CD4-positive, alpha-beta T cell treated with Interleukin-17A for 4 hours (primary cell): Measurements from ENCODE around the gene LDLRAD3.
"Not testable (repeated sequence)": the region's sequence is repeated elsewhere in the genome, so short reads cannot be mapped to it uniquely, and the experiment has no call there.

Source experiments
- DNase-seq: peaks from one replicate; pipeline ENCODE4 v3.0.0-alpha.2; 2020; ENCODE audit warnings: mixed read lengths

LDLRAD3 gene

GRCh38 chr11:35998634-35999033 lies 54.8 kb downstream of the LDLRAD3 start:
- DNase-seq: no peak

GRCh38 chr11:36000616-36001190 lies 56.8 kb downstream of the LDLRAD3 start:
- no peak for DNase-seq

GRCh38 chr11:36002196-36002595 lies 58.3 kb downstream of the LDLRAD3 start:
- DNase-seq: no peak

GRCh38 chr11:36002796-36003195 lies 58.9 kb downstream of the LDLRAD3 start:
- DNase-seq: no peak

DNA sequence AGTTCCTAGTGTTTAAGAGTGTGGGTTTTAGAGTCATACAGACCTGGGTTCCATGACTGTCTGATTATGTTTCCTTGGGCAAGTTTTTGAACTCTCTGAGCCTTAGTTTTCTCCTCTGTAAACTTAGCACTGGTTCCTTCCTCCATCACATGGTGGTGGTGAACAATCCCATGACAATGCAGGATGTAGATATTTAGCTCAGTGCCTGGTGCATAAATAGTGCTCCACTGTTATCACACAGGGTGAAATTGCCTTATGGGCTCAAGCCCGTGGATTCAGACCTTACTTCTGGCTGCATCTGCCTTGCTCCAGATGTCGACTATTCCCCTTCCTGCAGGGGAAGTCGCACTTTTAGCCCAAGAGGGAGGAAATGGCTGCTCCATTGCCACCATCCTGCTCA lies 62.7 kb downstream of the LDLRAD3 start:
- no peak for DNase-seq

DNA sequence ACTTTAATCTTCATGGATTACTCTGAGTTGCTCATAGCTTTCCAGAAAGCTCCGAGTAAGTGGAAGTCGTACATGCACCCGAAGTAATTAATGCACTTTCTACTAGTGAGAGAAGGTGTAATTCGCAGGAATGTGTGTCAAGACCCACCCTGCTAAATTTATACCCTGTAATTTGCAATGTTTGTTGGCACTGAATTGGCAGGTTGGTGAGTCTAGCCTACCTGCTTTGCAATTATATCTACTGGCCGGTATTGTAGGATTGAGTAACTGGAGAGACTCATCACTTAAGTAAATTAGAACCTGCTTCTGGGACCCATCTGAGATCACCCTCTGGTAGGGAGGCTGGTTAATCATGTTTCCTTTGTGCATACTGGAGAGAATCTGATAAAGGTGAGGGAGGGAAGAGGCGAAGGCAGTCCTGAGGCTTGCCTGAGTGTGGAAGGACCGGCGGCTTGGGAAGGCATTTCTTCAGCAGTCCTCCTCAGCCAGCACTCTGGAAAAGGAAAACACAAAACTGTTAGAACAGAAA lies 63.3 kb downstream of the LDLRAD3 start:
- DNase-seq: no peak

GRCh38 chr11:36008584-36008983 lies 64.7 kb downstream of the LDLRAD3 start:
- DNase-seq: no peak

GRCh38 chr11:36009473-36009872 lies 65.6 kb downstream of the LDLRAD3 start:
- DNase-seq: no peak

DNA sequence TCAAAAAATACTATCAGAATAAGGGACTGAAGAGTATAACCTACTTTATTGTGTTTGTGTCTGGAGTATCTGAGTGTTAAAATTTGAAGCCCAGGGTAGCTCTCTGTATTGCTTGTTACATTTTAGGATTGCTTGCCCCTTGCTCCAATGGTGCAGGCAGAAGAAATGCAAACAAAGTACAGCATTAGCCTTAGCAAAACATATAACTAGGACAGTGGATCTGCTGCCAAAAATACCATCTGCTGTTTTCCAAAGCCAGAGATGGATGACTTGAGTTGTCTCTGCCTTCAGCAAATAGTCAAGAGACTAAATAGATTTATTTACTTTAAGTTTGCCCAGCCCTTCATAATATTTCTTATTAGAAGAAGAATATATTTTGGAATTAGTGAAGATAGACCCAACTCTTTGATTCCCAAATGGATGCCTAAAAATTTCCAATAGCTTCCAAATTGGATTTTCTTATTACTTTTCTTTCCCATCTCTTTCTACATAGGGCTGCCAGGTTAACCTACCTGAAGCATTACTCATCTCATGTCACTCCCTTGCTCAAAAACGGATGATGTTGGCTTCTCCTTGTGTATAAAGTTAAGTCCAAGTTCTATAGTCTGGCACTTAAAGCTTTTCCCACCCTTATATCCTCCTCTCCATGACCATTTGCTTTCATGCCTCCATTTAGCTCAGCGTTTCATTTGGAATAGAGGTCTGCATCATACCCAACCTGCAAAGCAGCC lies 66.3 kb downstream of the LDLRAD3 start:
- no peak for DNase-seq

GRCh38 chr11:36011574-36011973 lies 67.7 kb downstream of the LDLRAD3 start:
- no peak for DNase-seq

DNA sequence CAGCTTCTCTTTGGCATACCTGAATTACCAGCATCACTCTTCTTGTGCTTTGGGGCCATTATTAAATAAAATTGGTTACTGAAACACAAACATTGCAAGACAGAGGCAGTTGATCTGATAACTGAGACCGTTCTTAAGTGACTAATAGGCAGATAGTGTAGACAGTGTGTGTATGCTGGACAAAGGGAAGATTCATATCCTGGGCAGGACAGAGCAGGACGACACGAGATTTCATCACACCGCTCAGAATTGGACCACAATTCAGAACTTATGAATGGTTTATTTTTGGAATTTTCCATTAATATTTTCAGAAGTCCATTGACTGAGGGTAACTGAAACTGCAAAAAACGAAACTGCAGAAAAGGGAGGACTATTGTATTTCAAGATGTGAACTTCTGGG lies 68.6 kb downstream of the LDLRAD3 start:
- DNase-seq: no peak

- DNase-seq: no peak
These were observed 69.1 kb downstream of the LDLRAD3 start for GRCh38 chr11:36012979-36013378.

DNA sequence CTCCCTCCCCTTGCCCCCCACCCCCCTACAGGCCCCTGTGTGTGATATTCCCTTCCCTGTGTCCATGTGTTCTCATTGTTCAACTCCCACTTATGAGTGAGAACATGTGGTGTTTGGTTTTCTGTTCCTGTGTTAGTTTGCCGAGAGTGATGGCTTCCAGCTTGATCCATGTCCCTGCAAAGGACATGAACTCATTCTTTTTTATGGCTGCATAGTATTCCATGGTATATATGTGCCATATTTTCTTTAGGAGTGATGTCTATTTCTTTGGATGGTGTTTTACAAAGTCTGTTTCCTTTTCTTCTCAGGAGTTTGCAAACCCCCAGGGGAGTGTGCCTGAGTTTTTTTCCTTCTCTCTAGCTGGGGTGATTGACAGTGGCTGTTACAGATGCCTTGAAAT lies 69.6 kb downstream of the LDLRAD3 start:
- DNase-seq: not testable (repeated sequence)

GRCh38 chr11:36013950-36014897 lies 70.4 kb downstream of the LDLRAD3 start:
- DNase-seq: no peak

- DNase-seq: no peak
These were observed 71.2 kb downstream of the LDLRAD3 start for GRCh38 chr11:36014898-36015665.

DNA sequence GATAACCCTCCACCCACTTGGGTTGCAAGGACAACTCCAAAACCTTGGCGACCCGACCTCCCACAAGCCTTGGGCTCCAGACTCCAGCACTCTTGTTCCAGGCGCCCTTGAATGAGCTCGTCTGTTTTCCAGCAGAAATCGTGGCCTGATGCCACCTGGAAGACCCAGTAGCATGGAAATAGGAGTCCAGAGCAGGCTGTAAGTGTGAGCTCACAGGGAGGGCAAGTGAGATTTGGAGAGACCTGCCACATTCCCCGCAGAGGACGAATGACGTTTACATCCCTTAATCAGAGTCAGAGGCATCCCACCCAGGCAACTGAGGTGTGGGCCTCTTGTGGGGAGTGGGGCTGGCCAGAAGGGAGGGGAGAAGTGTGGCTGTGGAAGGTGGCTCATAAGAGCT lies 71.9 kb downstream of the LDLRAD3 start:
- DNase-seq: no peak

- no peak for DNase-seq
These were observed 72.4 kb downstream of the LDLRAD3 start for GRCh38 chr11:36016263-36016662.

DNA sequence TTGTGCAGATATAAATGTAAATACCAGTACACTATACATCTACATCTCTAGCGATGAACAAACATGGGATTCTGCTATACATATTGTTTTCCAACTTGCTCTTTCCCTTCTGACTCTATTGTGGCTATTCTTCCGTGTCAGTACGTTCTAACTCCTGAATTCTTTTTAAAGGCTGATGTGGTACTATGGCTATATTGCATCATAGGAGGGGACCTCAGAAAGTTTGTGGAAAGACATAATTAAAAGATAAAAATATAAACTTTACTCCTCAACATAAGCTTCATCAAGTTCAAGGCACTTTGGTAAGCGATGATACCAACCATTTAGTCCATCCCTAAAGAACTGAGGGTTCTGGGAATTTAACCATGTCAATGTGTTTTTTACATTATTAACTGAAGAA lies 72.8 kb downstream of the LDLRAD3 start:
- no peak for DNase-seq

DNA sequence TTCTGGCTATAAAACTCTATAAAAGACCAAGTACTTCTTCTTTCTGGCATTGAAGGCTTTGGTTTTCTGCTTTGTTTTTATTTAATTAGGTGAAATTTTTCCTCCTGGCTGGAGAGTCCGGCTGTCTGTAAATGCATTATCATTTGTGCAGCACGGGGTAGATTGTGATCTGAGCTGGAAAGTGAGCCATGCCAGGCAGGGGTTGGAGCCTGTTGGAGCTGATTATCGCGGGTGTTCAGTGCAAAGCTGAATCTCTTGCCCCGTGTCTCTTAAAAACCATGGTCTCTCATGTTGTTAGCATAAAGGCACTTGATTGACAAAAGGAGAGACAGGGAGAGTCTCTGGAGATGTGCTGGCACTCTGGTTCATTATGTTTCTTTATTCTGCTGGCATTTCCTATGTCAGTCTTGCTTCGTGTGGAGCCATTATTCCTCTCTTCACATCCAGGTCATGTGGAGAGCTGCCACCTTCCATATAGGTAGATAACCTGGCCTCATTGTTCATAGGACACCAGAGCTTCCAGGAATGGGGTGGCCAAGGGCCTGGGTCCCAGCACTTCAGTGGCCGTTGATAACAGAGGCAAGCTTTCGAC lies 75.2 kb downstream of the LDLRAD3 start:
- DNase-seq: no peak

- DNase-seq: no peak
These were observed 75.9 kb downstream of the LDLRAD3 start for GRCh38 chr11:36019722-36020121.

DNA sequence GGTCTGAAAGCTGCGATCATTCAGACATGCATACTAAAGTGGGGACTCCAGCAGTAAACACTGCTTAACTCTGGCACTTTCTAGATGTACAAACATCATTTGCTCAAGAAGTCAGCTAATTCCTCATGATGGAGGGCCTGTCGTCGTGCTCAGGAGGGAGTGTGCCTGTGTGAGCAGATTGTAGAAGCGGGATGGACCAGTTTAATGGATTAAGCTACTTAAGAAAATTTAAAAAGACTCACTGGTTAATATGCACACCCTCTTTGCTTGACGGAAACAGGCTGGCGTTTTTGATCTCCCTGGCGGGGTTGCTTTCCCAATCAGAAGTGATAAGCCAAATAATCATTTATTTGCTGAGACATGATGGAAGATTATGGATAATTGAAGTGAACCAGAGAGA lies 79.0 kb downstream of the LDLRAD3 start:
- DNase-seq: no peak

GRCh38 chr11:36023922-36024321 lies 80.1 kb downstream of the LDLRAD3 start:
- no peak for DNase-seq
